Astrocyte (in vitro differentiated cells and primary cell): ENCODE results near the gene IMMP2L. TPM values are rescaled to one million over a fixed set of nuclear protein-coding genes. Genes with fewer than 3 reads are reported as not detected.

Experiments
- DNase-seq: peaks from one replicate; pipeline ENCODE4 v3.0.0-alpha.2; 2010; ENCODE audit warnings: low read depth
- FAIRE-seq: peaks from 2 replicates; lab custom pipeline; 2011; peaks lifted over from hg19 to GRCh38; lab: Jason Lieb, UNC
- H2AFZ ChIP-seq: 2 replicates; pipeline ENCODE4 v1.6.0; 2012; ENCODE audit warnings: low read depth, low read length, inconsistent platforms
- H3K27ac ChIP-seq: 2 replicates; pipeline ENCODE4 v1.5.1; 2011; ENCODE audit warnings: low read depth, low read length, inconsistent platforms
- H3K27me3 ChIP-seq: 2 replicates; pipeline ENCODE4 v1.6.0; 2011; ENCODE audit warnings: low read length, inconsistent platforms; ENCODE audit not compliant: insufficient read depth
- H3K36me3 ChIP-seq: 2 replicates; pipeline ENCODE4 v1.5.1; 2011; ENCODE audit warnings: low read length, inconsistent platforms; ENCODE audit not compliant: insufficient read depth
- H3K4me1 ChIP-seq: 2 replicates; pipeline ENCODE4 v1.5.1; 2011; ENCODE audit warnings: low read length, inconsistent platforms; ENCODE audit not compliant: insufficient read depth
- H3K4me2 ChIP-seq: 2 replicates; pipeline ENCODE4 v1.6.0; 2012; ENCODE audit warnings: low read length, inconsistent platforms
- H3K4me3 ChIP-seq: 2 replicates; pipeline ENCODE4 v1.5.1; 2011; ENCODE audit warnings: low read depth, mild to moderate bottlenecking, low read length, inconsistent platforms; ENCODE audit not compliant: insufficient read depth
- H3K79me2 ChIP-seq: 2 replicates; pipeline ENCODE4 v1.6.0; 2012; ENCODE audit warnings: mild to moderate bottlenecking, low read length, inconsistent platforms; ENCODE audit not compliant: insufficient read depth
- H3K9ac ChIP-seq: 2 replicates; pipeline ENCODE4 v1.6.0; 2012; ENCODE audit warnings: mild to moderate bottlenecking, low read length, inconsistent platforms
- H3K9me3 ChIP-seq: 2 replicates; pipeline ENCODE4 v1.5.1; 2012; ENCODE audit warnings: low read depth, mild to moderate bottlenecking, low read length, inconsistent platforms; ENCODE audit not compliant: insufficient read depth
- H4K20me1 ChIP-seq: 2 replicates; pipeline ENCODE4 v1.6.0; 2012; ENCODE audit warnings: low read length, inconsistent platforms; ENCODE audit not compliant: insufficient read depth
- H3K27ac Mint-ChIP-seq: one replicate; pipeline ENCODE4 v1.8.0; 2021; ENCODE audit warnings: mild to moderate bottlenecking, mixed read lengths; ENCODE audit not compliant: unreplicated experiment
- H3K27me3 Mint-ChIP-seq: one replicate; pipeline ENCODE4 v1.8.0; 2021; ENCODE audit warnings: low read depth, mixed read lengths; ENCODE audit not compliant: unreplicated experiment
- H3K36me3 Mint-ChIP-seq: one replicate; pipeline ENCODE4 v1.8.0; 2021; ENCODE audit warnings: low read depth, mixed read lengths; ENCODE audit not compliant: unreplicated experiment
- H3K4me1 Mint-ChIP-seq: one replicate; pipeline ENCODE4 v1.8.0; 2021; ENCODE audit warnings: low read depth, mixed read lengths; ENCODE audit not compliant: unreplicated experiment
- H3K4me3 Mint-ChIP-seq: one replicate; pipeline ENCODE4 v1.8.0; 2021; ENCODE audit warnings: mild to moderate bottlenecking, moderate library complexity, mixed read lengths; ENCODE audit not compliant: unreplicated experiment
- H3K9me3 Mint-ChIP-seq: one replicate; pipeline ENCODE4 v1.8.0; 2021; ENCODE audit warnings: mild to moderate bottlenecking, mixed read lengths; ENCODE audit not compliant: unreplicated experiment
- CTCF ChIP-seq: IDR thresholded peaks from 2 replicates; pipeline ENCODE4 v1.5.1; 2011; ENCODE audit warnings: low read depth, mild to moderate bottlenecking, inconsistent platforms, low read length, moderate library complexity; ENCODE audit not compliant: insufficient read depth
- EZH2 ChIP-seq: IDR thresholded peaks from 2 replicates; pipeline ENCODE4 v1.6.1; 2012; ENCODE audit warnings: mild to moderate bottlenecking, low read length, inconsistent platforms; ENCODE audit not compliant: insufficient read depth
- total RNA-seq: library from RNA; stranded (reverse); gene quantifications from 2 replicates; pipeline ENCODE4 v1.2.1, GENCODE V29; 2021

The IMMP2L gene
- total RNA-seq, 1 donor from 2014 or later, result 13.8 TPM

GRCh38 chr7:110771717-110772116 lies 790.6 kb downstream of the IMMP2L start:
- no peak overlapping the region for H3K4me3 ChIP-seq
- no peaks in the 10 kb centered on the region for H3K9me3 Mint-ChIP-seq

GRCh38 chr7:110767550-110768110 lies 794.7 kb downstream of the IMMP2L start:
- Histone ChIP-seq H3K79me2 (no peaks in the 10 kb centered on the region), H3K4me3 (no peak overlapping the region), H3K27ac (no peak overlapping the region), H3K9me3 (no peaks in the 10 kb centered on the region), H3K27me3 (no peaks in the 10 kb centered on the region), H3K9ac (no peak overlapping the region), H4K20me1 (no peaks in the 10 kb centered on the region), H3K36me3 (no peaks in the 10 kb centered on the region), H3K4me1 (no peaks in the 10 kb centered on the region), H2AFZ (no peak overlapping the region), H3K4me2 (no peak overlapping the region)
- H3K9me3 Mint-ChIP-seq, result no peaks in the 10 kb centered on the region
- H3K27ac Mint-ChIP-seq, result no peak overlapping the region
- DNase-seq (no peak), FAIRE-seq (no peak)
- no peak overlapping the region for H3K4me3 Mint-ChIP-seq
- no peaks in the 10 kb centered on the region for H3K27me3 Mint-ChIP-seq
- H3K36me3 Mint-ChIP-seq, result no peaks in the 10 kb centered on the region
- TF ChIP-seq EZH2 (no peak), CTCF (no peak)
- no peaks in the 10 kb centered on the region for H3K4me1 Mint-ChIP-seq

More at GRCh38 chr7:110771717-110772116, 790.6 kb downstream of the IMMP2L start:
- Histone ChIP-seq H3K27me3 (no peaks in the 10 kb centered on the region), H3K9me3 (no peaks in the 10 kb centered on the region), H2AFZ (no peak overlapping the region), H3K9ac (no peak overlapping the region), H3K36me3 (no peaks in the 10 kb centered on the region), H3K79me2 (no peaks in the 10 kb centered on the region), H3K4me2 (no peak overlapping the region), H3K27ac (no peak overlapping the region), H4K20me1 (no peaks in the 10 kb centered on the region), H3K4me1 (no peaks in the 10 kb centered on the region)
- Mint-ChIP-seq H3K27ac (no peak overlapping the region), H3K36me3 (no peaks in the 10 kb centered on the region), H3K4me1 (peaks cover 16% of the 10 kb centered on the region), H3K4me3 (no peak overlapping the region), H3K27me3 (no peaks in the 10 kb centered on the region)
- no peak for FAIRE-seq
- no peak for DNase-seq
- TF ChIP-seq CTCF (no peak), EZH2 (no peak)

GRCh38 chr7:110766864-110767263 lies 795.4 kb downstream of the IMMP2L start:
- H3K9ac ChIP-seq, result no peak overlapping the region
- no peaks in the 10 kb centered on the region for H3K79me2 ChIP-seq
- no peaks in the 10 kb centered on the region for H4K20me1 ChIP-seq
- Mint-ChIP-seq H3K9me3 (no peaks in the 10 kb centered on the region), H3K4me3 (no peak overlapping the region), H3K27me3 (no peaks in the 10 kb centered on the region), H3K36me3 (no peaks in the 10 kb centered on the region), H3K4me1 (no peaks in the 10 kb centered on the region), H3K27ac (no peak overlapping the region)
- DNase-seq (no peak), FAIRE-seq (no peak)
- no peak overlapping the region for H3K4me3 ChIP-seq
- H2AFZ ChIP-seq, result no peak overlapping the region
- H3K27me3 ChIP-seq, result no peaks in the 10 kb centered on the region
- H3K36me3 ChIP-seq, result no peaks in the 10 kb centered on the region
- TF ChIP-seq CTCF (no peak), EZH2 (no peak)
- no peaks in the 10 kb centered on the region for H3K9me3 ChIP-seq
- H3K4me1 ChIP-seq, result no peaks in the 10 kb centered on the region
- no peak overlapping the region for H3K4me2 ChIP-seq
- H3K27ac ChIP-seq, result no peak overlapping the region
